PC-9 (cell line): ENCODE results near the gene USP44.

Experiments
- EZH2 ChIP-seq: fragments of 200-600 bp; sonication (generic); IDR thresholded peaks from 2 replicates; pipeline ENCODE4 v1.8.0; 2017; ENCODE audit warnings: antibody characterized with exemption, low read depth
- TF ChIP-seq, protein P1 (sequence below): fragments of 200-600 bp; sonication (generic); conservative IDR thresholded peaks from 2 replicates; pipeline ENCODE4 v1.6.1; 2017; ENCODE audit warnings: mixed run types, antibody characterized with exemption, mild to moderate bottlenecking, moderate library complexity

DNA sequence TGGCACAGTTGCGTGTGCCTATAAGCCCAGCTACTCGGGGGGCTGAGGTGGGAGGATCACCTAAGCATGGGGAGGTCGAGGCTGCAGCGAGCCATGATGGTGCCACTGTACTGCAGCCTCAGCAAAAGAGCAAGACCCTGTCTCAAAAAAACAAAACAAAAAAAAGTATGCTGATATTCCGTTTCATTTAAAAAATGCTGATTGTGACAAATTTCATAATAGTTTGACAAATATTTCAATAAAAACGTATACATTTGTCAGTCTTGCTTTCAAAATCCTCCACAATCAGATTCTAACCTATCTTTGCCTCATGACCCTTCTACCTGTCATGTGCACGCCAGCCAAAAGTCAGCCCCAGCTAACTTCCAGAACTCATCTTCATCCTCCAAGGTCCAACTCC is 9.8 kb downstream of the USP44 start:
- TF ChIP-seq, protein P1, sequence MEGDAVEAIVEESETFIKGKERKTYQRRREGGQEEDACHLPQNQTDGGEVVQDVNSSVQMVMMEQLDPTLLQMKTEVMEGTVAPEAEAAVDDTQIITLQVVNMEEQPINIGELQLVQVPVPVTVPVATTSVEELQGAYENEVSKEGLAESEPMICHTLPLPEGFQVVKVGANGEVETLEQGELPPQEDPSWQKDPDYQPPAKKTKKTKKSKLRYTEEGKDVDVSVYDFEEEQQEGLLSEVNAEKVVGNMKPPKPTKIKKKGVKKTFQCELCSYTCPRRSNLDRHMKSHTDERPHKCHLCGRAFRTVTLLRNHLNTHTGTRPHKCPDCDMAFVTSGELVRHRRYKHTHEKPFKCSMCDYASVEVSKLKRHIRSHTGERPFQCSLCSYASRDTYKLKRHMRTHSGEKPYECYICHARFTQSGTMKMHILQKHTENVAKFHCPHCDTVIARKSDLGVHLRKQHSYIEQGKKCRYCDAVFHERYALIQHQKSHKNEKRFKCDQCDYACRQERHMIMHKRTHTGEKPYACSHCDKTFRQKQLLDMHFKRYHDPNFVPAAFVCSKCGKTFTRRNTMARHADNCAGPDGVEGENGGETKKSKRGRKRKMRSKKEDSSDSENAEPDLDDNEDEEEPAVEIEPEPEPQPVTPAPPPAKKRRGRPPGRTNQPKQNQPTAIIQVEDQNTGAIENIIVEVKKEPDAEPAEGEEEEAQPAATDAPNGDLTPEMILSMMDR = no peak
- TF ChIP-seq EZH2 = no peak
